CD14-positive monocyte (primary cell): ENCODE measurements around the gene HAPLN3. TPM values are rescaled to one million over a fixed set of nuclear protein-coding genes. Genes with fewer than 3 reads are reported as not detected.

Experiments
- DNase-seq, 3 donors: peaks; one replicate each; pipeline ENCODE4 v3.0.0-alpha.2; 2011 to 2022
- H2AFZ ChIP-seq: 2 replicates; pipeline ENCODE4 v1.6.0; 2012; ENCODE audit warnings: mild to moderate bottlenecking, low read depth, low read length, inconsistent platforms; ENCODE audit not compliant: insufficient read depth, poor library complexity, severe bottlenecking
- H3K27ac ChIP-seq, 2 donors: 1 replicate in 1 of 2; 2 replicates in 1 of 2; pipeline ENCODE4 v1.5.1; 2012 to 2013; ENCODE audit warnings: low read length in 2 of 2, control low read depth in 1 of 2, inconsistent platforms in 1 of 2, low read depth in 1 of 2, mild to moderate bottlenecking in 1 of 2
- H3K27me3 ChIP-seq, 2 donors: one replicate each; pipeline versions ENCODE4 v1.6.0 to v1.6.1; 2011 to 2013; ENCODE audit warnings: low read length in 2 of 2; ENCODE audit not compliant: control insufficient read depth in 2 of 2, insufficient read depth in 2 of 2
- H3K36me3 ChIP-seq, 2 donors: replicated peaks in 1 of 2; 1 replicate in 1 of 2; 2 replicates in 1 of 2; pipeline versions ENCODE4 v1.5.1 to v1.6.1; 2012 to 2013; ENCODE audit warnings: low read length in 2 of 2, control low read depth in 1 of 2, inconsistent platforms in 1 of 2, mild to moderate bottlenecking in 1 of 2; ENCODE audit not compliant: insufficient read depth in 2 of 2, control insufficient read depth in 1 of 2
- H3K4me1 ChIP-seq, 2 donors: 1 replicate in 1 of 2; 2 replicates in 1 of 2; pipeline versions ENCODE4 v1.5.1 to v1.6.1; 2012 to 2013; ENCODE audit warnings: low read length in 2 of 2, control low read depth in 1 of 2, inconsistent platforms in 1 of 2, mild to moderate bottlenecking in 1 of 2, moderate library complexity in 1 of 2; ENCODE audit not compliant: insufficient read depth in 2 of 2, control insufficient read depth in 1 of 2
- H3K4me2 ChIP-seq: replicated peaks from 2 replicates; pipeline ENCODE3; 2012; ENCODE audit warnings: low read length, moderate library complexity, mild to moderate bottlenecking; ENCODE audit not compliant: poor library complexity, severe bottlenecking; ENCODE audit errors: extremely low read depth
- H3K4me3 ChIP-seq, 3 experiments: fragments of 200-600 bp in 1 of 3; sonication (generic) in 1 of 3; replicated peaks in 1 of 3; 1 replicate in 2 of 3; 2 replicates in 1 of 3; pipeline ENCODE4 v1.5.1; 2011 to 2013; ENCODE audit warnings: low read length in 3 of 3, mild to moderate bottlenecking in 3 of 3, control low read depth in 2 of 3, low read depth in 2 of 3, inconsistent platforms in 1 of 3, moderate library complexity in 1 of 3
- H3K79me2 ChIP-seq: 2 replicates; pipeline ENCODE4 v1.6.0; 2012; ENCODE audit warnings: mild to moderate bottlenecking, control low read depth, inconsistent platforms, low read length, moderate library complexity; ENCODE audit not compliant: insufficient read depth
- H3K9ac ChIP-seq: 2 replicates; pipeline ENCODE4 v1.6.0; 2017; ENCODE audit warnings: low read length, mild to moderate bottlenecking; ENCODE audit not compliant: insufficient read depth, poor library complexity, severe bottlenecking
- H3K9me3 ChIP-seq, 2 donors: replicated peaks in 1 of 2; 1 replicate in 1 of 2; 2 replicates in 1 of 2; pipeline versions ENCODE4 v1.5.1 to v1.6.1; 2012 to 2013; ENCODE audit warnings: low read length in 2 of 2, control low read depth in 1 of 2; ENCODE audit not compliant: control insufficient read depth in 1 of 2, insufficient read depth in 1 of 2
- H4K20me1 ChIP-seq: 2 replicates; pipeline ENCODE4 v1.6.0; 2012; ENCODE audit warnings: mild to moderate bottlenecking, low read length, control low read depth, moderate library complexity; ENCODE audit not compliant: insufficient read depth
- H3K27ac Mint-ChIP-seq, 7 donors: one replicate each; pipeline ENCODE4 v1.8.0; 2020; ENCODE audit warnings: mild to moderate bottlenecking in 7 of 7, mixed read lengths in 7 of 7, moderate library complexity in 6 of 7, inconsistent platforms in 2 of 7
- H3K27me3 Mint-ChIP-seq, 3 donors: one replicate each; pipeline ENCODE4 v1.8.0; 2021 to 2022; ENCODE audit warnings: low read depth in 3 of 3, mild to moderate bottlenecking in 3 of 3, mixed read lengths in 3 of 3, moderate library complexity in 3 of 3, inconsistent platforms in 1 of 3
- H3K36me3 Mint-ChIP-seq, 2 donors: one replicate each; pipeline ENCODE4 v1.8.0; 2020; ENCODE audit warnings: mixed read lengths in 2 of 2, inconsistent platforms in 1 of 2, mild to moderate bottlenecking in 1 of 2
- H3K4me1 Mint-ChIP-seq: one replicate; pipeline ENCODE4 v1.8.0; 2020; ENCODE audit warnings: mild to moderate bottlenecking, mixed read lengths
- H3K4me3 Mint-ChIP-seq, 2 donors: one replicate each; pipeline ENCODE4 v1.8.0; 2020; ENCODE audit warnings: mild to moderate bottlenecking in 2 of 2, mixed read lengths in 2 of 2, moderate library complexity in 1 of 2
- H3K9me3 Mint-ChIP-seq, 7 donors: one replicate each; pipeline ENCODE4 v1.8.0; 2020 to 2022; ENCODE audit warnings: mixed read lengths in 7 of 7, mild to moderate bottlenecking in 6 of 7, moderate library complexity in 6 of 7, inconsistent platforms in 2 of 7
- CTCF ChIP-seq: fragments of 200-600 bp; IDR thresholded peaks from one replicate; pipeline ENCODE4 v1.8.0; 2022; ENCODE audit warnings: antibody characterized with exemption, mild to moderate bottlenecking
- WGBS: methylation state at CpG from one replicate; pipeline ENCODE4 v1.1.5; 2013; ENCODE audit warnings: missing lambda C conversion rate; ENCODE audit not compliant: insufficient coverage; 5-methylcytosine and 5-hydroxymethylcytosine counted together
- intact Hi-C, 2 donors: fragments of 100-400 bp; cut with micrococcal nuclease; formaldehyde crosslinking; loops; one replicate each; pipeline versions ENCODE4 v1.15.0 to v1.15.1; 2023
- polyA plus RNA-seq, 3 donors: library from polyadenylated mRNA; depleted of rRNA in 1 of 3; unstranded in 2 of 3; stranded (reverse) in 1 of 3; fragments of 300-500 nt in 2 of 3; fragments of >200 nt in 1 of 3; fragmentation: Illumina TruSeq in 2 of 3; gene quantifications; 1 replicate in 2 of 3; 2 replicates in 1 of 3; pipeline ENCODE4 v1.2.3, GENCODE V29; 2012 to 2021

The HAPLN3 gene
- polyA plus RNA-seq, 3 donors: 0.60 to 2.8 (median 0.65) TPM

GRCh38 chr15:88908697-88909621 is 13.6 kb upstream of the HAPLN3 start:
- Mint-ChIP-seq H3K27ac (no peak overlapping the region), H3K4me1 (peaks cover 18% of the 10 kb centered on the region), H3K36me3 (no peaks in the 10 kb centered on the region), H3K4me3 (no peak overlapping the region), H3K27me3 (peaks cover 7 to 18% (median 12%) of the 10 kb centered on the region in 3 donors), H3K9me3 (no peaks in the 10 kb centered on the region)
- no peaks in the 10 kb centered on the region for H3K36me3 ChIP-seq
- H2AFZ ChIP-seq: no peak overlapping the region
- H3K4me1 ChIP-seq: peaks cover 7 to 11% of the 10 kb centered on the region in 2 donors
- no peak overlapping the region for H3K9ac ChIP-seq
- TF ChIP-seq CTCF: no peak
- no peaks in the 10 kb centered on the region for H4K20me1 ChIP-seq
- H3K79me2 ChIP-seq: no peaks in the 10 kb centered on the region
- H3K4me3 ChIP-seq: no peak overlapping the region
- no peak overlapping the region for H3K4me2 ChIP-seq
- no peak for DNase-seq
- peaks cover 0 to 10% of the 10 kb centered on the region in 2 donors for H3K27me3 ChIP-seq
- no peak overlapping the region for H3K27ac ChIP-seq
- no peaks in the 10 kb centered on the region for H3K9me3 ChIP-seq
- WGBS: 86% methylated on average over 11 of the region's 16 CpGs
- intact Hi-C loops: loop anchor here (10.0 kb wide), 2 partner anchors 106 to 266 kb away; no protein-coding TSS in a partner anchor

GRCh38 chr15:88908123-88908522 is 12.8 kb upstream of the HAPLN3 start:
- Mint-ChIP-seq H3K36me3 (no peaks in the 10 kb centered on the region), H3K9me3 (no peaks in the 10 kb centered on the region), H3K27me3 (peaks cover 7 to 15% (median 12%) of the 10 kb centered on the region in 3 donors), H3K4me1 (peaks cover 13% of the 10 kb centered on the region), H3K27ac (peak overlapping the region in 1 of 7 donors; percentile 46), H3K4me3 (no peak overlapping the region)
- Histone ChIP-seq H3K4me3 (no peak overlapping the region), H3K9ac (no peak overlapping the region), H4K20me1 (no peaks in the 10 kb centered on the region), H3K9me3 (no peaks in the 10 kb centered on the region), H3K4me2 (no peak overlapping the region), H3K4me1 (peaks cover 6 to 7% of the 10 kb centered on the region in 2 donors), H2AFZ (no peak overlapping the region), H3K27me3 (peaks cover 0 to 10% of the 10 kb centered on the region in 2 donors), H3K79me2 (no peaks in the 10 kb centered on the region), H3K36me3 (no peaks in the 10 kb centered on the region), H3K27ac (no peak overlapping the region)
- no peak for TF ChIP-seq CTCF
- intact Hi-C loops: loop anchor here (10.0 kb wide), 2 partner anchors 107 to 267 kb away; no protein-coding TSS in a partner anchor
- no peak for DNase-seq
- 79% methylated on average over 10 of the region's 12 CpGs for WGBS
